GM12872 (cell line): ENCODE results near the gene CHSY1.

ENCODE experiments used
- TF ChIP-seq, protein P1 (sequence below): IDR thresholded peaks from 3 replicates; pipeline ENCODE4 v1.5.1; 2011; ENCODE audit warnings: low read depth, mild to moderate bottlenecking, low read length, moderate library complexity; ENCODE audit not compliant: insufficient read depth

CHSY1 gene

DNA sequence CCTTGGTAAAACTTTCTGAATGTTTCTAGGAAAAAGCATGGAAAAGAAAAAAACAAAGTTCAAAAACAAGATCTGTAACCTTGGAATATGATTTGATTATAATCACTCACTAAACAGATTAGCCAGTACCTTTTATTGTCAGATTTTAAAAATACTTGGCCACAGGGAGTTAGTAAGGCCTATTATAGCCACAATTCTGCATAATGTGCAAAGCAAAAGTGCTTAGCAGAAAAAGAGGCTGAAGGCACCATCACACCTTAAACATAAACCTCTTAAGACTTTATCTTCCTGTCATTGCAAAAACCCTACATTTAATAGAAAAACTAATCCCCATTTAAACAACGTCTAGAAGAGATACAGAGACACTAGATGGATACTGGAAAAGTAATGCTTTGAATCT is 41.8 kb downstream of the CHSY1 start:
- TF ChIP-seq, protein P1, sequence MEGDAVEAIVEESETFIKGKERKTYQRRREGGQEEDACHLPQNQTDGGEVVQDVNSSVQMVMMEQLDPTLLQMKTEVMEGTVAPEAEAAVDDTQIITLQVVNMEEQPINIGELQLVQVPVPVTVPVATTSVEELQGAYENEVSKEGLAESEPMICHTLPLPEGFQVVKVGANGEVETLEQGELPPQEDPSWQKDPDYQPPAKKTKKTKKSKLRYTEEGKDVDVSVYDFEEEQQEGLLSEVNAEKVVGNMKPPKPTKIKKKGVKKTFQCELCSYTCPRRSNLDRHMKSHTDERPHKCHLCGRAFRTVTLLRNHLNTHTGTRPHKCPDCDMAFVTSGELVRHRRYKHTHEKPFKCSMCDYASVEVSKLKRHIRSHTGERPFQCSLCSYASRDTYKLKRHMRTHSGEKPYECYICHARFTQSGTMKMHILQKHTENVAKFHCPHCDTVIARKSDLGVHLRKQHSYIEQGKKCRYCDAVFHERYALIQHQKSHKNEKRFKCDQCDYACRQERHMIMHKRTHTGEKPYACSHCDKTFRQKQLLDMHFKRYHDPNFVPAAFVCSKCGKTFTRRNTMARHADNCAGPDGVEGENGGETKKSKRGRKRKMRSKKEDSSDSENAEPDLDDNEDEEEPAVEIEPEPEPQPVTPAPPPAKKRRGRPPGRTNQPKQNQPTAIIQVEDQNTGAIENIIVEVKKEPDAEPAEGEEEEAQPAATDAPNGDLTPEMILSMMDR = no peak

DNA sequence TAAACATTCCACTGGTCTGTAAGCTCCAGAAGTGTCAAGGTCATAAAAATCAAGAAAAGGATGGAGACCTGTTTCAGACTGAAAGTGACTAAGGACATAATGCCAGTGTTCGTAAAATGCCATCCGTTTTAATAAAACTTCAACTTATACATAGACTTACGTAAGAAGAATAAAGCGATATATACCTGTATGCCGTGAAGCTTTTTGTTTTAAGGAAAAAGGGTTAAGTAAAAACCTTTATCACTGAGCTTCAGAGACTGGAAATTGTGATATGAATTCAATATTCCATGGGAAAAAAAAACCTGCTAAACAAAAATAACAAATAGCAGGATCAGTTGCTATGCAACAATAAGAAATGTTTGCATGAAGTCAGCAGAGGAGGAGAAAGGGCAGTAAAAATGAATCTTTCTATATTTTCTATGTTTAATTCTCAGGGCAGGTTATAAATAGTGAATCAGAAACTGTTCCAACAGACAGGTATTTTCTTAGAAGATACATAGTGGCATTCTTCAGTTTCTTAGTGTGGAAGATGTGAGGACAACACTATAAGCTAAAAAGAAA is 42.5 kb downstream of the CHSY1 start:
- TF ChIP-seq, protein P1 = no peak

DNA sequence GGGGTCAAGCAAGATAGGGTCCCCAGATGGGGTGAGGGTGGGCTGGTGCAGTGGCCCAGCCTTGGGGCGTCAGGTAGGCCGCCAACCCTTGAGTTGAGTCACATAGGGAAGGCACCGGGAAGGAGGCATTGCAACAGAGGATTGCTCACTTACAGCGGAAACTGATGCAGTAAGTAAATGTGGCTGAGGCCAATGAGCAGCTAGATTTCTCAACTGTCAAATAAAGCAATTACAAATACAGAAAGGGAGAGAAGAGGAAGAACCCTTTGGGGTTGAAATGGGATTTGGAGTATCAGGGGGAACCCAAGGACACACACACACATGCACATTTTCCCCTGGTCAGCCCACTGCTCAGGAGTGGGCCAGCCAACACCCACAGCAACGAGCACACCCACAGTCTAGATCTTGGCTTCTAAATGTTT is 44.0 kb downstream of the CHSY1 start:
- TF ChIP-seq, protein P1 = no peak

DNA sequence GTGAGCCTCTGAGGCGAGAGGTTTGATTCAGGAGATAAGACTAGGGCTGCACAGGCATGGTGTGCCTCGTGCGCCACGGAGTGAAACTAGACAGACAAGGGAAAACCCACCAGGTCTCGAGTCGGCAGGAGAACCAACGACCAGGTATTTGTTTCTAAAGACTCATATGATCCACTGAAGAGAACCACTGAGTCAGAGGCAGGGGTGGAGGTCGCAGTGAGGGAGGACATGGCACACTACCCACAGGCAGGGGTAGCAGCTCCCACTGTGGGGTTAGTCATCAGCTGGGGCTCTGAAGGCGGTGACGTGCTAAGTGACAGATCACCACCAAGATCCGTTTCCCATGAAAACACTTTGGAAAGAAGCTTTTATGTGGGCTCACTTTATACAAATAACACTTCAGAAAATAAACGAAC is 45.7 kb downstream of the CHSY1 start:
- TF ChIP-seq, protein P1 = no peak

GRCh38 chr15:101204739-101205535 is 46.9 kb downstream of the CHSY1 start:
- TF ChIP-seq, protein P1 = no peak

GRCh38 chr15:101203607-101204189 is 48.1 kb downstream of the CHSY1 start:
- TF ChIP-seq, protein P1 = no peak

DNA sequence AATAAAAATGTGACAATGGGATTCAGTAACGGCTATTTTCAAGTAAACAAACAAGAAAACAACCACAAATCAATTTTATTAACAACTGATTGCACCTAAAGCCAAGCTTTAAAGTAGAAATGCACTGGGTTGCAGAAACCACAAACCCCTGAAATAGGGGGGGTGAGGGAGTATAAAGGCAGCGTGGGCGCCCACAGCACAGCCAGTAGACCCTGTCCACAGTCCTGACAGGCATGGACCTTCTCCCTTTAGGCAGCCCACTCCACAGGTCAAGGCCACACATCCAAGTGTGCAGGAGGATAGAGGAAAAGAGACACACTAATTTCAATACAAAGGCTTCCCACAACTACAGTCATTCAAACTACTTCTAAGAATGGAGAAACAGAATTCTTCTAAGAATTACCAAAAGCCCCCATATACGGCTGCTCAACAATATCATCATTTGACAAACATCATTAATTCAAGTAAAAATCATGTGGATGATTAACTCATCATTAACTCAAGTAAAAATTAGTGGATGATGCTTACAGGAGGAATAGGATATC is 48.7 kb downstream of the CHSY1 start:
- TF ChIP-seq, protein P1 = no peak
